WERI-Rb-1 (cell line): Measurements from ENCODE around the gene KCNJ12.

Source experiments
- DNase-seq: peaks from one replicate; pipeline ENCODE4 v3.0.0-alpha.2; 2020
- H3K27ac ChIP-seq: fragments of 250-450 bp; sonication (Bioruptor Pico); 2 replicates; pipeline ENCODE4 v1.5.1; 2020; ENCODE audit warnings: mild to moderate bottlenecking, moderate library complexity
- H3K27me3 ChIP-seq: fragments of 250-450 bp; sonication (Bioruptor Pico); 2 replicates; pipeline ENCODE4 v1.5.1; 2021; ENCODE audit warnings: mild to moderate bottlenecking, low read depth, moderate library complexity; ENCODE audit not compliant: insufficient read depth, severe bottlenecking
- H3K36me3 ChIP-seq: fragments of 250-450 bp; sonication (Bioruptor Pico); 2 replicates; pipeline ENCODE4 v1.5.1; 2020; ENCODE audit warnings: mild to moderate bottlenecking, moderate library complexity
- H3K4me3 ChIP-seq: 2 replicates; pipeline ENCODE4 v1.5.1; 2011; ENCODE audit warnings: low read depth, mild to moderate bottlenecking, control low read depth, low read length
- H3K9me3 ChIP-seq: fragments of 250-450 bp; sonication (Bioruptor Pico); 2 replicates; pipeline ENCODE4 v1.5.1; 2021; ENCODE audit warnings: mild to moderate bottlenecking, moderate library complexity; ENCODE audit not compliant: severe bottlenecking
- CTCF ChIP-seq: IDR thresholded peaks from 2 replicates; pipeline ENCODE4 v1.5.1; 2011; ENCODE audit warnings: low read depth, mild to moderate bottlenecking, control low read depth, inconsistent platforms, low read length

Gene KCNJ12

GRCh38 chr17:21460358-21460757 lies 84.2 kb downstream of the KCNJ12 start:
- no peak for DNase-seq
- no peak overlapping the region for H3K27ac ChIP-seq
- H3K4me3 ChIP-seq: no peak overlapping the region
- TF ChIP-seq CTCF: no peak
- peaks cover 39% of the 10 kb centered on the region for H3K27me3 ChIP-seq
- H3K9me3 ChIP-seq: peaks cover 3% of the 10 kb centered on the region
- no peaks in the 10 kb centered on the region for H3K36me3 ChIP-seq

- DNase-seq: no peak
- H3K9me3 ChIP-seq: no peaks in the 10 kb centered on the region
- H3K27me3 ChIP-seq: peaks cover 57% of the 10 kb centered on the region
- no peak overlapping the region for H3K4me3 ChIP-seq
- no peaks in the 10 kb centered on the region for H3K36me3 ChIP-seq
- TF ChIP-seq CTCF: no peak
- H3K27ac ChIP-seq: no peak overlapping the region
Observed at GRCh38 chr17:21462237-21462636, 86.1 kb downstream of the KCNJ12 start.

- peaks cover 67% of the 10 kb centered on the region for H3K27me3 ChIP-seq
- no peak for DNase-seq
- no peak for TF ChIP-seq CTCF
- no peaks in the 10 kb centered on the region for H3K36me3 ChIP-seq
- H3K9me3 ChIP-seq: no peaks in the 10 kb centered on the region
- H3K27ac ChIP-seq: no peak overlapping the region
- no peak overlapping the region for H3K4me3 ChIP-seq
Observed at GRCh38 chr17:21463204-21463661, 87.1 kb downstream of the KCNJ12 start.

GRCh38 chr17:21463779-21464407 lies 87.7 kb downstream of the KCNJ12 start:
- Histone ChIP-seq H3K9me3 (no peaks in the 10 kb centered on the region), H3K4me3 (no peak overlapping the region), H3K36me3 (no peaks in the 10 kb centered on the region), H3K27me3 (peaks cover 73% of the 10 kb centered on the region), H3K27ac (no peak overlapping the region)
- no peak for DNase-seq
- TF ChIP-seq CTCF: no peak

GRCh38 chr17:21464611-21465021 lies 88.5 kb downstream of the KCNJ12 start:
- no peak for DNase-seq
- no peak for TF ChIP-seq CTCF
- H3K27me3 ChIP-seq: peaks cover 73% of the 10 kb centered on the region
- H3K4me3 ChIP-seq: no peak overlapping the region
- H3K27ac ChIP-seq: no peak overlapping the region
- H3K9me3 ChIP-seq: no peaks in the 10 kb centered on the region
- H3K36me3 ChIP-seq: no peaks in the 10 kb centered on the region

GRCh38 chr17:21466550-21466949 lies 90.4 kb downstream of the KCNJ12 start:
- H3K36me3 ChIP-seq: no peaks in the 10 kb centered on the region
- no peaks in the 10 kb centered on the region for H3K9me3 ChIP-seq
- no peak for TF ChIP-seq CTCF
- no peak overlapping the region for H3K4me3 ChIP-seq
- H3K27ac ChIP-seq: no peak overlapping the region
- peaks cover 76% of the 10 kb centered on the region for H3K27me3 ChIP-seq
- DNase-seq: no peak
